Measurements from ENCODE around the gene MTCL1. TPM values are rescaled to one million over a fixed set of nuclear protein-coding genes. Genes with fewer than 3 reads are reported as not detected.

MTCL1 gene
- total and polyA plus RNA-seq, 2 of the 8 experiments (the other 6 are each of a cell fraction or from before 2014, with no cell fraction given) = 16.6 to 60.8 TPM

DNA sequence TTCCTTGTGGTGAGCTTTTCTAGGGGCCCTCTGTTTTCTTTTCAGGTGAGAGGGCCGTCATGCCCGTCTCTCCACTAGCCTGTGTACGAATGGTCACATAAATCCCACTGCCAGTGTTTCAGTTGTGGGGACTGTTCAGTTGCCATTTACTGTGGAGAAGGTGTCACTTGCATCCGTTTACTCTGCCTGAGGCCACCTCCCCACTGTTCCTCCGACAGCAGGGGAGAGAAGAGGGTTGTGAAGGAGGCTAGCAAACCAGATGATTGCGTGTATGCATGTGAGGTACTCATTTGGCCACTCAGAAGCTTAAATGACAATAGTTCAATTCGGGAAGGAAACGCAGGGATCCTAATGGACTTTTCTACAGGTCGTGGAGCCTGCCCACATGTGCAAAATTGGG lies 3.3 kb downstream of the MTCL1 start:
- no peak for FAIRE-seq
- Histone ChIP-seq H2BK20ac (ENCODE audit: low read length) (peak overlapping the region; percentile 90; the same call in 1 of the 2 replicates), H2AK5ac (ENCODE audit: low read depth, low read length) (no peak overlapping the region), H2BK120ac (replicated peaks; ENCODE audit: low read depth, low read length) (no peak overlapping the region), H4K91ac (replicated peaks; ENCODE audit: insufficient read length, low read length) (no peak overlapping the region), H4K8ac (ENCODE audit: extremely low read depth, insufficient read depth, low read length) (no peak overlapping the region), H3K14ac (ENCODE audit: insufficient read length) (no peak overlapping the region), H3K36me3 (ENCODE audit: control insufficient read depth in 2 of 4, insufficient read depth in 4 of 4, low read length in 3 of 4) (no peaks in the 10 kb centered on the region; a peak in 1 of 8 replicates), H3K4me3 (ENCODE audit: extremely low read depth in 1 of 4, insufficient read depth in 2 of 4, low read depth in 3 of 4, low read length in 4 of 4) (peak overlapping the region in 1 of 4 experiments; percentile 68; a peak in 2 of 8 replicates), H3K23me2 (ENCODE audit: low read depth, low read length) (peaks cover 9% of the 10 kb centered on the region), H3K9me3 (ENCODE audit: insufficient read depth in 2 of 2, low read depth in 1 of 2, low read length in 1 of 2) (no peaks in the 10 kb centered on the region), H3K27ac (ENCODE audit: low read depth, low read length) (no peak overlapping the region), H3K4me2 (ENCODE audit: insufficient read depth in 1 of 2, low read depth in 2 of 2, low read length in 2 of 2) (peak overlapping the region in 1 of 2 experiments; percentile 81; a peak in 1 of 4 replicates), H3K4me1 (replicated peaks in 1 of 4; ENCODE audit: control insufficient read depth in 3 of 4, insufficient read depth in 4 of 4, low read length in 3 of 4) (peaks cover 9 to 28% (median 18%) of the 10 kb centered on the region in 4 experiments), H4K20me1 (replicated peaks in 1 of 2; ENCODE audit: control insufficient read depth in 1 of 2, insufficient read depth in 2 of 2, low read length in 2 of 2) (peaks cover 0 to 2% of the 10 kb centered on the region in 2 experiments), H2BK12ac (ENCODE audit: low read depth, low read length) (no peak overlapping the region), H4K5ac (ENCODE audit: insufficient read length, low read depth, low read length) (no peak overlapping the region), H3K23ac (ENCODE audit: insufficient read length) (no peak overlapping the region), H2BK15ac (ENCODE audit: low read length) (0 out of 2 replicates have a peak overlapping the region, but pooled peaks have one; percentile 16), H3K79me2 (ENCODE audit: control insufficient read depth in 1 of 2, insufficient read depth in 2 of 2, low read length in 2 of 2) (peaks cover 3 to 52% of the 10 kb centered on the region in 2 experiments; a peak in 3 of 4 replicates), H2BK5ac (ENCODE audit: low read depth, low read length) (no peak overlapping the region), H3K56ac (replicated peaks; ENCODE audit: insufficient read length, low read depth, low read length) (no peak overlapping the region), H3K79me1 (ENCODE audit: low read depth, low read length) (peaks cover 2% of the 10 kb centered on the region; the same call in 1 of the 2 replicates), H3K18ac (ENCODE audit: extremely low read depth, low read length) (peak overlapping the region; percentile 71; the same call in 1 of the 2 replicates), H3K9ac (replicated peaks in 1 of 4; ENCODE audit: extremely low read depth in 1 of 4, low read depth in 3 of 4, low read length in 3 of 4) (peak overlapping the region in 1 of 4 experiments; percentile 17; a peak in 1 of 7 replicates), H2AFZ (ENCODE audit: low read length) (no peak overlapping the region), H3K27me3 (replicated peaks in 1 of 4; ENCODE audit: control insufficient read depth in 3 of 4, extremely low read depth in 1 of 4, insufficient read depth in 3 of 4, low read length in 3 of 4) (peaks cover 0 to 7% (median 5%) of the 10 kb centered on the region in 4 experiments; a peak in 5 of 7 replicates), H3K4ac (replicated peaks; ENCODE audit: insufficient read length, low read depth, low read length) (no peak overlapping the region)
- CTCF ChIA-PET (ENCODE audit: partially characterized antibody) = interaction anchor here (0.7 to 3.3 kb wide), 7 partner anchors 9 to 280 kb away, joined by 3 to 26 read pairs (median 4); no protein-coding TSS in a partner anchor
- POLR2A ChIA-PET (ENCODE audit: partially characterized antibody) = interaction anchor here (2.0 to 2.7 kb wide), 2 partner anchors 9 to 13 kb away, joined by 8 to 12 read pairs; no protein-coding TSS in a partner anchor
- 77% methylated on average over 9 of the region's 9 CpGs; no CpG with 5 or more reads in 1 of the 2 experiments for WGBS, 2 experiments (ENCODE audit: extremely low coverage in 1 of 2, insufficient coverage in 1 of 2, insufficient read length in 1 of 2, insufficient replicate concordance in 2 of 2, low coverage in 1 of 2, low lambda C conversion rate in 2 of 2, missing lambda C conversion rate in 1 of 2)
- no peak for DNase-seq (ENCODE audit: low read depth in 1 of 2, low spot score in 2 of 2)
- TF ChIP-seq TAF7 (optimal IDR thresholded peaks at IDR 0.05; ENCODE audit: borderline replicate concordance, low read depth, low read length) = no peak
- TF ChIP-seq KDM5A (IDR thresholded peaks at IDR 0.05; ENCODE audit: low read length) = no peak
- TF ChIP-seq EGR1 (IDR thresholded peaks at IDR 0.05; ENCODE audit: borderline replicate concordance, low read depth, low read length) = no peak
- TF ChIP-seq EZH2 (IDR thresholded peaks at IDR 0.05; ENCODE audit: low read depth, low read length, severe bottlenecking) = no peak
- TF ChIP-seq SRF (IDR thresholded peaks at IDR 0.05; ENCODE audit: low read depth, low read length) = no peak
- no peak for TF ChIP-seq POLR2A (IDR thresholded peaks at IDR 0.05; ENCODE audit: control extremely low read depth in 1 of 2, low read depth in 2 of 2, low read length in 2 of 2)
- TF ChIP-seq RXRA (IDR thresholded peaks at IDR 0.05; ENCODE audit: insufficient read depth, low read depth, low read length) = no peak
- no peak for TF ChIP-seq SP1 (IDR thresholded peaks at IDR 0.05; ENCODE audit: low read depth, low read length)
- no peak for TF ChIP-seq CTBP2 (IDR thresholded peaks at IDR 0.05; ENCODE audit: borderline replicate concordance, insufficient read depth, insufficient read length, low read length)
- no peak for TF ChIP-seq CHD2 (IDR thresholded peaks at IDR 0.05; ENCODE audit: low read length)
- no peak for TF ChIP-seq HDAC6 (IDR thresholded peaks at IDR 0.05; ENCODE audit: low read depth, low read length)
